Hematopoietic multipotent progenitor cell treated with erythropoietin and hydrocortisone succinate and interleukin-3 and kit ligand, for 17 days (in vitro differentiated cells): Measurements from ENCODE around the gene EIF4EBP2.

Experiments
- DNase-seq: peaks from one replicate; pipeline ENCODE4 v3.0.0-alpha.2; 2015; ENCODE audit warnings: low spot score

Gene EIF4EBP2

DNA sequence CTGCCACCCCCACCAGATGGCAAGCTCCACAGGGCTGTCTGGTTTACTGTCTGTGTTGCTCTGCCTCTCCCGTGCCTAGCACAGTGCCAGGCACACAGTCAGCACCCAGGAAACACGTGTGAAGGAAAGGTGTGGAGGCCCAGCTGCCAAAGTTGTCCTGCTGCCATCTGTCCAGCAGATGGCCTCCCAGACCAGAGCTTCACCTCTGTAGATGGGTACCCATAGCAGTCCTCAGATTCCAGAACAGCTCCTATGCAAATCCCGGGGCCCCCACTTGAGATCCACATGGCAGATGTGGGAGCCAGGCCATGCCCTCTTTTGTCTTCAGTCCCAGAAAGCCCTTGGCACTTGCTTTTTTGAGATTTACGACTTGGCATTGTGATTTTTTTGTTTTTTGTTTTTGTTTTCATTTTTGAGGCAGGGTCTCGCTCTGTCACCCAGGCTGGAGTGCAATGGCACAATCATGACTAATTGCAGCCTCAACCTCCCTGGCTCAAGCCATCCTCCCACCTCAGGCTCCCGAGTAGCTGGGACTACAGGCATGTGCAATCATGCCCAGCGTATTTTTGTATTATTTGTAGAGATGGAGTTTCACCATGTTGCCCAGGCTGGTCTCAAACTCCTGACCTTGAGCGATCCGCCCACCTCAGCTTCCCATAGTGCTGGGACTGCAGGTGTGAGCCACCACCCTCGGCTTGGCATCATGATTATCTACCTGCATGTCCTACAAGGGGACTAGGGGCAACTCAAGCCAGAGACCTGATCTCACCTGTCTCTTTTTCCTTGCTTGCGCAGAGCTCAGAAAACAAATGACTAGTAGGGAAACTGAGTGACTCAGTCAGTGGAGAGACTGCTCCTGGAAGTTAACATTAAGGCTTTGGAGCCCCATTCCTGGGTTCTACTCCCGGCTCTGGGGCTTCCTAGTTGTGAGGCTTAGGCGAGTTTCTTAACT is 57.7 kb downstream of the EIF4EBP2 start:
- no peak for DNase-seq

DNA sequence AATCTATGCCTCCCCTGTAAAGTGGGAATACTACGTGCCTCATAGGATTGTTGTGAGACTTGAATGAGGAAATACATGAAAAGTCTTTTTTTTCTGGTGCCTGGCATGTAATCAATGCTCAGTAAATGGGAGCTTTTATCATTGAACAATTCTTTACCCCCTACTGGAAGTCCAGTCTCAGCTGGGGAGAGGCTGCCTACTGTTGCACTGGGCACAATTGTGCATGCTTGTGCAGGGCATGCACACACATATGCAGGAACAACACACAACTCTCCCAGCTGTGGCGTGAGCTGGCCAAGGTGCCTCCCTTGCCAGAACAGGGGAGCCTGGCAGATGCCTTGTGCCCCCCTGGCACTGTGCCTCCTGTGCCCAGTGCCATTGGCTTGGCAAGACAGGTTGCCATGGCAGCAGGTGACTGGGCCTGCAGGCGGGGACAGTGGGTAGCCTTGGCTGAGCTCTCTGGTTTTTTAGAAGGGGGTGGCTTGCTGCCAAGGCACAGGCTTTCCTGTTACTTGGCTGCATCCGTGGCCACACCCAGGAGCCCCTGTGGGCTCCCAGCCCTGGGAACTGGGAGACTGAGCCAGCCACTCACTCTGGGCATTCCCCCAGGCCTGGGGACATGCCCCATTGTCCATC is 58.5 kb downstream of the EIF4EBP2 start:
- no peak for DNase-seq

DNA sequence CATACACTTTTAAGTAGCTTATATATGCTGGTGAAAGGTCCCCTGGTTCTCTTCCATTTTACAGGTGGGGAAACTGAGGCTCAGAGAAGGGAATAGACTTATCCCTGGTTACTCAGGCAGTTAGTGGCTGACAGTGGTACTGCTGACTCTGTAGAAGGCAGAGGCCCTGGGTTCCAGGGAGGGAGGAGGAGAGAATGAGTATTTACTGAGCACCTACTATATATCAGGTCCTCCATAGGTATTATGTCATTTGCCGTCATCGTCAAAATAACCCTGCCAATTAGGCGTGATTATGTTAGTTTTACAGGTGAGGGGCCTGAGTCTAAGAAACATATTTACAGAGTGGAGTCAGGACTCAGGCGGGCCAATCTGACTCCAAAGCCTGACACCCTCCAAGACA is 61.3 kb downstream of the EIF4EBP2 start:
- DNase-seq = no peak

DNA sequence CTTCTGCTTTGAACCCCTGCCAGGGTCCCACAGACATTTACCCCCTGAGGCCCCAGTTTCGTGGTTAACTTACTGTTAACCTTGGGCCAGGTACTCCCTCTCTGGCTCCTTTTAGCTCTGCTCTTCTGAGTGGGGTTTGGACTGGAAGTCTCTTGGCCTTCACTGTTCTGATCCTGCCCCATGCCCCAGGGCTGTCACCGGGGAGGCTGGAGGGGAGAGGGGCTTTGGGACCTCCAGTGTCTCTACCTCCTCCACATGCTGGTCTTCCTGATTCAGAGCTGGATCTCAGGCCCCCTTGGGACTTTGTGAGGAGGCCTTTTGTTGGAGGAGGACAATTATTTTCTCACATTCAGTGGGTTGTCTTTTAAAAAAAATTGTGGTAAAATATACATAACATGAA is 61.9 kb downstream of the EIF4EBP2 start:
- no peak for DNase-seq

DNA sequence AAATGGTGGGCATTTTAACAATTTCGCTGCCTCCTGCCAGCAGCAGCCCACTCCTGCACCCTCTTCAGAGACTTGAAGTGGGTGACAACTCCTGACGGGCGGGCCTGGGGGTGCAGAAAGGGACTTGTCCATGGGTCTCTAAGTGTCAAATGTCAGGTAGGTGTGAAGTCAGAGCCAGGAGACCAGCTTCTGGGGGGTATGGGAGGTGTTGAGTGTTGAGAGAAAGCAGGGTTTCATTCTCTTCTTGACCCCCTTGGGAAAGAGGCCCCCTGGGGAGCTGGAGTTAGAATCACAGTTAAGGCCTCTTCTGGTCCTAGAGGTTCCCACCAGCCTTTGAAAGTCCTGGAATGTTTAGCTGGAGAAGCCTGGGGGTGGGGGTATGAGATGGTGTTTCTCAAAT is 63.0 kb downstream of the EIF4EBP2 start:
- DNase-seq = no peak

DNA sequence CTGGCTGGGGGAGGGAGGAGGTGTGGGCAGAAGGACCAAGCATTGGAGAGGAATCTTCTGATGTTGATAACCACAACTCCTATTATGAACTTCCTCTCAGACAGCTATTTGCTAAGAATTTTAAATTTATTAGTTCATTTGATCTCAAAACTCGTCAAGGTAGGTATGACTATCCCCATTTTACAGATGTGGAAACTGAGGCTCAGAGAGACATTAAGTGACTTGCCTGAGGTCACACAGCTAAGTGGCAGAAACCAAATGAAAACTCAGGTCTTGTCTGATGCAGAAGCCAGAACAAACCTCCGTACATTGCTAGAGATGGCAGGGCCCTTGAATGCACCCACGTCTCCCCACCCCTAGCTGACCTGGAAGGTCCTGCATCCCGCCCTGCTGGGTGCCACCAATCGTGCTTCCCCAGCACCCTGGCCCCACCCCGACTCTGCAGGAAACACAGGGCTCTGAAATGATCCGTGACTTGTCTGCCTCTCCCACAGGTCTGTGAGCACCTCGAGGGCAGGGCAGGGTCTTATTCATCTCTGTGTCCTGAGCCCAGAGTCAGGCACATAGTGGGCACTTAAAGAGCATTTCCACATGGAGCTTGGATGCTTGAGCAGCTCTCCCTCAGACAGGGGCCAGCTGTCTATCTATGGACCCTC is 69.0 kb downstream of the EIF4EBP2 start:
- DNase-seq = no peak

DNA sequence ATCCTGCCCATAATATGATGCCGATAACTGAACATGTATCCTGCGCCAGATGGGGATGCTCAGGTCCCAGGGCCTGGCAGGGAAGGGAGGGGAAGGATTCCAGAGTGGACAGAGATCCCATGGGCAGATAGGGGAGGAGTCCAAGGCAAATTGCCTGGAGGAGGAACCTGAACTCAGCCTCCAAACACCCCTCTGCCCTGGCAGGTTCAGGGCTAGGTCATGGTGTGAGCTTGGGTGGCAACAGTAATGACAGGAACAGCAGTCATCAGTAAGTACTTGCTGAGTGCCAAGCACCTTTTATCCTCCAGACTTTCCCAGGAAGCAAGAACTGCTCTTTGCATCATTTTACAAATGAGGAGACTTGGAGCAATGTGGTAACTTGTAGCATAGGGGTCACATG is 70.8 kb downstream of the EIF4EBP2 start:
- DNase-seq = no peak

DNA sequence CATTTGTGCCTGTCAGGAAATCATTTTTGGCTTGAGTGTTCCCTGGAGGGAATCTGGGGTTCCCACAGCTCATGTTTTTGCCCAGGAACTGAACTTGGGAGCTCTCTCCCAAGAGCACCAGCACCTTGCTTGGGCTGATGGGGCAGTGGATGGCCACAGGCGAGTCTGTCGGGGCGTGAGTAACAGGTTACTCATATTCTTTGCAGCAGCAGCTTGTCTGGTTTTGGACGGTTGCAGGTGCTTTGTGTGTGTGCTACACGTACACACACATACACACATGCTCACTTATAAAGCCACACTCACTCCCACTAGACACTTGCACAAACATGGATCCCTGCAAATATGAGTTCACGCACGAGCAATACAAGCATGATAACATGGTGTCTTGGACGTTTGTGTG is 71.7 kb downstream of the EIF4EBP2 start:
- no peak for DNase-seq

DNA sequence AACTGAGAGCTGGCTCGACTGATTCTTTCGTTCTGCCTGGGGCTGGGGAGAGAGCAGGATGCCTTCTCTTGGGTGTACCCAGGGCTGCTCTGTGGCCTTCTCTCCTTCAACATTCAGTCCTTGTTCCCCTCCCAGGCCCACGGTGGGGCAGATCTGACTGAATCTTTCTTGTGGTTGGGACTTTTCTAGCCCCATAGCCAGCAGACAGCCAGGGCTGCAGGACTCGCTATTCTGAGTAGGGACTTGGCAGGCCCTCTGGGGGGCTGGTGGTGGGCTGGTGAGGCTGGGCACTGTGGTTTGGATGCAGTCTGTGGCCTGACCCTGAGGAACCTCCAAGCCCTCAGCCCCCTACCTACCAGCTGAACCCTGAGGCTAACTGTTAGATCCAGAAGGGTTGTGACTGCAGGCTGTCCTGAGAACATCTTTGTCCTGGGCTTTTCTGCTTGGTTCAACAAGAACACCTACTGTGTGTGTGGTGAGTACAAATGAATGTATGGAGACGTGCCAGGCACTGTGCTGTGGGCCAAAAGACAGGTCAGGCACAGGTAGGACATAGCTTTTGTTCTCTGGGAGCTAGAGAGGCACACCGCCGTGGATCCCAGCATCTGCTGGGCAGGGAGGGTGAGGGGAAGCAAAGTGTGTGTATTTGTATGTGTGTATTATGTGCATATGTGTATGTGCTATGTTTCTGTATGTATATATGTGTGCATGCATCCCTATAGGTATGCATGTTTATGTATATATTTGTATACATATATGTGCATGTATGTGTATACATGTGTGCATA is 72.5 kb downstream of the EIF4EBP2 start:
- DNase-seq = no peak

DNA sequence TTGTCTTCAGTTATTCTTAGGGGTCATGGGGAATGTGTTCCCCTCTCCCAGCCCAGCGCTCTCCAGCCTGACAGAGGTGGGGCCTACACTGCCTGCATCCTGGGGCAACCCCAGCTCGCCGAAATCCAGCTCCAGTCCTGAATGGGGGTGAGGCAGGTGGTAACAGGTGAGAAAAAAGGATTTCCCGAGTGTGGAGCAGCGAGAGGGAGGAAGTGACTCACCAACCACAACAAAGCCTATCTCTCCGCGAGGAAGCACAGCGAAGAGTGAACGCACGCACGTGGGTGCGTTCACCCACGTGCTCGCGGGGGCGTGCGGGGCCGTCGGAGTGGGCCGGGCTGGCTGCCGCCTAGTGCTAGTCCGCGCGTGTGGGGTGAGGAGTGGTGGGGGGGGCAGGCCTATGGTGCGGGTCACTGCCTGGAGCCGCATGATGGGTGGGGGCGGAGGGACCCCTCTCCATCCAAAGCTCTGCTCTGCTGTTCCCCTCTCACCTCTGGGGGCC is 73.8 kb downstream of the EIF4EBP2 start:
- DNase-seq = no peak
